Naive thymus-derived CD4-positive, alpha-beta T cell (primary cell): ENCODE measurements around the gene MECP2. TPM values are rescaled to one million over a fixed set of nuclear protein-coding genes. Genes with fewer than 3 reads are reported as not detected.
A peak's percentile ranks its signal among the peaks of the same experiment; 100 is the strongest.
"Not testable (repeated sequence)": the region's sequence is repeated elsewhere in the genome, so short reads cannot be mapped to it uniquely, and the experiment has no call there.

Experiments
- ATAC-seq: fragments of 150-1000 bp; cut with Tn5 transposase; 2 replicates; pipeline ENCODE4 v1.10.0; 2021; ENCODE audit warnings: mild to moderate bottlenecking, moderate library complexity
- CTCF ChIA-PET: fragments of 350-600 bp; sonication (Branson Sonifier 250); formaldehyde crosslinking; loops from one replicate; lab custom pipeline; 2021; ENCODE audit warnings: antibody characterized with exemption; lab: Charles Lee
- POLR2A ChIA-PET: fragments of 350-600 bp; sonication (Branson Sonifier 250); formaldehyde crosslinking; loops from one replicate; lab custom pipeline; 2021; ENCODE audit warnings: antibody characterized with exemption, inconsistent platforms; lab: Charles Lee
- DNase-seq, 9 donors: peaks; one replicate each; pipeline versions ENCODE4 v3.0.0 to v3.0.0-alpha.2; 2020 to 2022; ENCODE audit warnings: mixed read lengths in 1 of 9
- H3K27ac ChIP-seq: one replicate; pipeline ENCODE4 v1.7.0; 2013; ENCODE audit warnings: mild to moderate bottlenecking, low read depth, low read length, moderate library complexity
- H3K27me3 ChIP-seq, 2 donors: one replicate each; pipeline ENCODE4 v1.7.0; 2013; ENCODE audit warnings: low read length in 2 of 2, mild to moderate bottlenecking in 2 of 2, moderate library complexity in 2 of 2; ENCODE audit not compliant: control insufficient read depth in 2 of 2, insufficient read depth in 2 of 2
- H3K36me3 ChIP-seq, 3 experiments: 1 replicate in 2 of 3; 2 replicates in 1 of 3; pipeline ENCODE4 v1.7.0; 2013; ENCODE audit warnings: low read length in 3 of 3, mild to moderate bottlenecking in 3 of 3, moderate library complexity in 1 of 3; ENCODE audit not compliant: insufficient read depth in 3 of 3, control insufficient read depth in 2 of 3
- H3K4me1 ChIP-seq, 2 donors: one replicate each; pipeline ENCODE4 v1.7.0; 2013; ENCODE audit warnings: low read length in 2 of 2, mild to moderate bottlenecking in 2 of 2, moderate library complexity in 1 of 2; ENCODE audit not compliant: control insufficient read depth in 2 of 2, insufficient read depth in 2 of 2
- H3K4me3 ChIP-seq: 2 replicates; pipeline ENCODE4 v1.7.0; 2013; ENCODE audit warnings: mild to moderate bottlenecking, low read length
- H3K9me3 ChIP-seq, 3 experiments: 1 replicate in 2 of 3; 2 replicates in 1 of 3; pipeline ENCODE4 v1.7.0; 2013; ENCODE audit warnings: low read length in 3 of 3; ENCODE audit not compliant: control insufficient read depth in 2 of 3
- H3K27ac Mint-ChIP-seq, 9 donors: one replicate each; pipeline ENCODE4 v1.8.0; 2020 to 2022; ENCODE audit warnings: mixed read lengths in 9 of 9, mild to moderate bottlenecking in 8 of 9, moderate library complexity in 5 of 9, inconsistent platforms in 2 of 9
- H3K27me3 Mint-ChIP-seq, 5 donors: one replicate each; pipeline ENCODE4 v1.8.0; 2021 to 2022; ENCODE audit warnings: mixed read lengths in 5 of 5, mild to moderate bottlenecking in 1 of 5
- H3K36me3 Mint-ChIP-seq, 5 donors: one replicate each; pipeline ENCODE4 v1.8.0; 2020 to 2022; ENCODE audit warnings: mixed read lengths in 5 of 5, mild to moderate bottlenecking in 3 of 5, inconsistent platforms in 1 of 5
- H3K4me1 Mint-ChIP-seq, 7 donors: one replicate each; pipeline ENCODE4 v1.8.0; 2020 to 2022; ENCODE audit warnings: mixed read lengths in 7 of 7, mild to moderate bottlenecking in 3 of 7, inconsistent platforms in 1 of 7
- H3K4me3 Mint-ChIP-seq, 10 donors: one replicate each; pipeline ENCODE4 v1.8.0; 2020 to 2022; ENCODE audit warnings: mild to moderate bottlenecking in 10 of 10, mixed read lengths in 10 of 10, moderate library complexity in 6 of 10, inconsistent platforms in 2 of 10
- H3K9me3 Mint-ChIP-seq, 11 donors: one replicate each; pipeline ENCODE4 v1.8.0; 2020 to 2022; ENCODE audit warnings: mixed read lengths in 11 of 11, mild to moderate bottlenecking in 4 of 11, inconsistent platforms in 1 of 11, moderate library complexity in 1 of 11
- intact Hi-C, 2 donors: fragments of 100-400 bp; cut with micrococcal nuclease; formaldehyde crosslinking; loops; one replicate each; pipeline ENCODE4 v1.15.1; 2023
- polyA plus RNA-seq, 2 donors: library from polyadenylated mRNA; unstranded; fragments of 300-500 nt; fragmentation: Illumina TruSeq; gene quantifications; one replicate each; pipeline ENCODE4 v1.2.3, GENCODE V29; 2021
- total RNA-seq, 6 experiments: library from RNA in 5 of 6; stranded (reverse) in 5 of 6; gene quantifications; 1 replicate in 5 of 6; 2 replicates in 1 of 6; pipeline ENCODE4 v1.2.3 and lab custom pipeline; 2021 to 2026

Gene MECP2
- total and polyA plus RNA-seq, 7 experiments from 2014 or later: 12.1 to 155 (median 97.9) TPM

DNA sequence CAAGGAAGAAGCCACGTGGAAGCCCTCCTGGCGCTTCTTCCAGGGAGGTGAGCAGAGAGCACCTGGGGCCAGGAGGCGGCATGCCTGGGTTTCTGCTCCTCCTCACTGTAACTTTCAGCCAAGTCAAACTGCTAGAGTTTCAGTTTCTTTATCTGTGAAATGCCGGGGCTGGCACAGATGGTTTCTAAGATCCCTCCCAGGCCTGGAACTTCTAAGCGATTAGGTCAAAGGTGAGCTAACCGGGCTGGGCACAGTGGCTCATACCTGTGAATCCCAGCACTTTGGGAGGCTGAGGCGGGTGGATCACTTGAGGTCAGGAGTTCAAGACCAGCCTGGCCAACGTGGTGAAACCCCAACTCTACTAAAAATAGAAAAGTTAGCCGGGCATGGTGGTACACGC lies 117.1 kb downstream of the MECP2 start:
- H3K4me3 ChIP-seq, H3K9me3 Mint-ChIP-seq, H3K36me3 ChIP-seq, H3K27me3 ChIP-seq, H3K9me3 ChIP-seq, intact Hi-C loops, H3K36me3 Mint-ChIP-seq, H3K27me3 Mint-ChIP-seq: not testable (repeated sequence)
- DNase-seq (peak in 1 of 9 donors; percentile 34), ATAC-seq (peak; percentile 47)
- POLR2A ChIA-PET: interaction anchor here (1.3 to 2.8 kb wide), 7 partner anchors 10 to 53 kb away, joined by 3 to 53 read pairs (median 7); partner anchors contain the start of genes HCFC1, IRAK1 and TMEM187
- H3K4me3 Mint-ChIP-seq: peak overlapping the region; percentile 70 to 82 (median 75)
- peaks cover 37 to 41% of the 10 kb centered on the region in 2 donors for H3K4me1 ChIP-seq
- CTCF ChIA-PET: interaction anchor here (0.6 to 2.1 kb wide), 3 partner anchors 10 to 15 kb away, joined by 3 to 10 read pairs (median 10); partner anchors contain the start of gene HCFC1
- peak overlapping the region; percentile 78 to 97 (median 92) for H3K27ac Mint-ChIP-seq
- peak overlapping the region; percentile 68 for H3K27ac ChIP-seq
- peaks cover 20 to 55% (median 35%) of the 10 kb centered on the region in 7 donors for H3K4me1 Mint-ChIP-seq

DNA sequence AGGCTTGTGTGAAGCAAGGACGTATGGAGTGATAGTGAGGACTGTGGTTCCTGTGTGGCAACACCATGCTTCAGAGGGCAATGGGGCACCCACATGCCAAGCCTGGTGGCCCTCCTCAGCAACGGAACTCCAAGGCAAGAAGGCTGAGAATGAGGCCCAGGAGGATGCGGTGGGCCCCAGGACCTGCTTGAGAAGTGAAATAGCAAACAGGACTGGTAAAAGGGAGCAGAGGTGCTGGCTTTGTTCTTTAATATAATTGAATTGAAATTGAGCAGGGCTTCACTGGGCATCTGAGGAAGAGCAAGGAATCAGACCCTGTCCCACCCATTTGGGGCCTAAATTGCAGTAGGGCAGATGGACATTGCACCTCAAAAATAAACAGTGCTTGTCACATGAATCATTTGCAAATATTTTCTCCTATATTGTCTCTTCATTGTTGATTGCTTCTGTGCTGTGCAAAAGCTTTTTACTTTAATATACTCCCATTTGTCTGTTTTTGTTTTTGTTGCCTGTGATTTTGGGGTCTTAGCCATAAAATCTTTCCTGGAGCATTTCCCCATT lies 122.7 kb downstream of the MECP2 start:
- no peaks in the 10 kb centered on the region for H3K27me3 Mint-ChIP-seq
- no peak for DNase-seq
- no peak overlapping the region for H3K4me3 ChIP-seq
- H3K4me1 Mint-ChIP-seq: peaks cover 8 to 30% (median 21%) of the 10 kb centered on the region in 7 donors
- ChIA-PET POLR2A (interaction anchor here (0.9 to 4.5 kb wide), 3 partner anchors 10 to 180 kb away, joined by 3 to 32 read pairs (median 3); partner anchors contain the start of genes ARHGAP4, IDH3G and SSR4), CTCF (no interaction called here)
- no peaks in the 10 kb centered on the region for H3K9me3 ChIP-seq
- ATAC-seq: no peak
- intact Hi-C loops: loop anchor here (5.0 kb wide), 5 partner anchors 37 to 1018 kb away; partner anchors contain the start of genes DKC1 (in 1 of the 2), MECP2 (in 1 of the 2) and RPL10 (in 1 of the 2)
- peak overlapping the region; percentile 62 to 99 (median 91) for H3K27ac Mint-ChIP-seq
- H3K4me3 Mint-ChIP-seq: peak overlapping the region in 9 of 10 donors; percentile 8 to 97 (median 41)
- H3K36me3 ChIP-seq: peaks cover 0 to 13% (median 0%) of the 10 kb centered on the region in 3 experiments
- peak overlapping the region; percentile 99 for H3K27ac ChIP-seq
- peaks cover 0 to 3% (median 0%) of the 10 kb centered on the region in 5 donors for H3K36me3 Mint-ChIP-seq
- peaks cover 16% of the 10 kb centered on the region in 2 donors for H3K4me1 ChIP-seq
- H3K9me3 Mint-ChIP-seq: peaks cover 0 to 1% (median 0%) of the 10 kb centered on the region in 11 donors
- no peaks in the 10 kb centered on the region for H3K27me3 ChIP-seq

- ATAC-seq (no peak), DNase-seq (no peak)
- peaks cover 0 to 13% (median 0%) of the 10 kb centered on the region in 3 experiments for H3K36me3 ChIP-seq
- peak overlapping the region; percentile 50 for H3K4me3 ChIP-seq
- no peaks in the 10 kb centered on the region for H3K27me3 ChIP-seq
- peaks cover 8 to 35% (median 21%) of the 10 kb centered on the region in 7 donors for H3K4me1 Mint-ChIP-seq
- peak overlapping the region; percentile 29 to 97 (median 86) for H3K4me3 Mint-ChIP-seq
- CTCF ChIA-PET: no interaction called here
- H3K9me3 ChIP-seq: no peaks in the 10 kb centered on the region
- H3K27me3 Mint-ChIP-seq: no peaks in the 10 kb centered on the region
- peak overlapping the region; percentile 99 for H3K27ac ChIP-seq
- peaks cover 0 to 5% (median 0%) of the 10 kb centered on the region in 5 donors for H3K36me3 Mint-ChIP-seq
- POLR2A ChIA-PET: interaction anchor here (0.8 to 4.5 kb wide), 4 partner anchors 11 to 179 kb away, joined by 3 to 32 read pairs (median 3); partner anchors contain the start of genes ARHGAP4, IDH3G and SSR4
- peak overlapping the region; percentile 62 to 99 (median 91) for H3K27ac Mint-ChIP-seq
- H3K4me1 ChIP-seq: peaks cover 16% of the 10 kb centered on the region in 2 donors
- H3K9me3 Mint-ChIP-seq: peaks cover 0 to 1% (median 0%) of the 10 kb centered on the region in 11 donors
- intact Hi-C loops: loop anchor here (5.0 kb wide), 5 partner anchors 38 to 1017 kb away; partner anchors contain the start of genes DKC1 (in 1 of the 2), MECP2 (in 1 of the 2) and RPL10 (in 1 of the 2)
These were observed 123.4 kb downstream of the MECP2 start for GRCh38 chrX:153974003-153974725.

DNA sequence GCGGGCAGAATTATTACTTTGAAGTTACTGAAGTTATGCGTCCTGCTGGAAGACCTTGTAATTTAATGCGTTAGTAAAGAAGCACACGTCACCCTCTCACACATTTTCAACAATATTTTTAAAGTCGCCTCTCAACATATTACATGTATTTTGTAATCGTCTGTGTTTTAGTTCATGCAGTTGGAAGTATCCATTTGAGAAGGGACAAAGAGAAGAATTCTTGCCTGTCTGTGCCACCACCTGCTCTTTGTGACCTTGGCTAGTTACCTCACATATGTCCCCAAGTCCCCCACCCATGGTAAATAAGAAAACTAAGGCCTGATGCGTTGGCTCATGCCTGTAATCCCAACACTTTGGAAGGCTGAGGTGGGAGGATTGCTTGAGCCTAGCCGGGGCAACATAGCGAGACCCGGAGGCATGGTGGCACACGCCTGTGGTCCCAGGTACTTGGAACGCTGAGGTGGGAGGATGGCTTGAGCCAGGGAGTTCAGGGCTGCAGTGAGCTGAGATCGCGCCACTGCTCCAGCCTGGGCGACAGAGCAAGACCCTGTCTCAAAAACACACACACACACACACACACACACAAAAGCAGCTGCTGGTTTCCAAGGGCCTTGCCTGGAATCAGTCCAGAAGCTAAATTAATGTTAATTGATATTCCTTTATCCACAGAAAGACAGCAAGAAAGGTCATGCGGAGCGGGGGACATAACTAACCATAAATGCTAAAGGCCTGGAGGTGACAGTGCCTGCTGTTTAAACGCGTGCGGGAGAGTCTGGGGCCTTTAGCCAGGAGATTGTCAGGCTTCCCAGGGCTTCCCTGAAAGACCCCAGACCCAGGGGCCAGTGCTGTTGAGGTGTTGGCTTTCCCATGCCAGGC lies 124.2 kb downstream of the MECP2 start:
- Histone ChIP-seq H3K27ac (peak overlapping the region; percentile 99), H3K9me3 (no peaks in the 10 kb centered on the region), H3K4me1 (peaks cover 16 to 19% of the 10 kb centered on the region in 2 donors), H3K27me3 (no peaks in the 10 kb centered on the region), H3K36me3 (peaks cover 0 to 13% (median 0%) of the 10 kb centered on the region in 3 experiments), H3K4me3 (peak overlapping the region; percentile 50)
- ChIA-PET CTCF (no interaction called here), POLR2A (interaction anchor here (0.8 to 8.5 kb wide), 7 partner anchors 8 to 47 kb away, joined by 3 to 127 read pairs (median 5); partner anchors contain the start of gene ARHGAP4)
- no peak for ATAC-seq
- Mint-ChIP-seq H3K4me3 (peak overlapping the region; percentile 85 to 97 (median 92)), H3K27ac (peak overlapping the region; percentile 91 to 99 (median 96)), H3K4me1 (peaks cover 9 to 36% (median 21%) of the 10 kb centered on the region in 7 donors), H3K36me3 (peaks cover 0 to 5% (median 0%) of the 10 kb centered on the region in 5 donors), H3K9me3 (peaks cover 0 to 1% (median 0%) of the 10 kb centered on the region in 11 donors), H3K27me3 (no peaks in the 10 kb centered on the region)
- intact Hi-C loops: loop anchor here (2.0 to 5.0 kb wide), 6 partner anchors 39 to 1016 kb away; partner anchors contain the start of genes DKC1 (in 1 of the 2), MECP2 (in 1 of the 2) and RPL10 (in 1 of the 2)
- DNase-seq: no peak

GRCh38 chrX:153972368-153973126 lies 125.0 kb downstream of the MECP2 start, which contains the start of gene TMEM187:
Gene TMEM187 (plus strand): TSS chrX:153972754. CDS start chrX:153982063, 9,309 bp downstream.
- POLR2A ChIA-PET: interaction anchor here (0.9 to 8.5 kb wide), 7 partner anchors 9 to 178 kb away, joined by 4 to 127 read pairs (median 12); partner anchors contain the start of genes ARHGAP4, IDH3G and SSR4

More at GRCh38 chrX:153972368-153973126, 125.0 kb downstream of the MECP2 start, which contains the start of gene TMEM187:
- no peaks in the 10 kb centered on the region for H3K9me3 ChIP-seq
- Mint-ChIP-seq H3K36me3 (peaks cover 0 to 11% (median 0%) of the 10 kb centered on the region in 5 donors), H3K27ac (peak within 1 kb of the TSS; percentile 93 to 100 (median 100)), H3K4me1 (peaks cover 17 to 44% (median 27%) of the 10 kb centered on the region in 7 donors), H3K4me3 (peak within 1 kb of the TSS; percentile 91 to 100 (median 100)), H3K9me3 (peaks cover 0 to 1% (median 0%) of the 10 kb centered on the region in 11 donors), H3K27me3 (no peaks in the 10 kb centered on the region)
- H3K4me3 ChIP-seq: peak within 1 kb of the TSS; percentile 97
- peak within 1 kb of the TSS; percentile 99 for H3K27ac ChIP-seq
- peaks cover 22% of the 10 kb centered on the region in 2 donors for H3K4me1 ChIP-seq
- peaks cover 0 to 13% (median 0%) of the 10 kb centered on the region in 3 experiments for H3K36me3 ChIP-seq
- H3K27me3 ChIP-seq: no peaks in the 10 kb centered on the region
- ATAC-seq (peak; percentile 72), DNase-seq (peak; percentile 76 to 95 (median 87))
- intact Hi-C loops: loop anchor here (1.0 to 5.0 kb wide), 8 partner anchors 9 to 1015 kb away; partner anchors contain the start of genes DKC1 (in 1 of the 2), MECP2 (in 1 of the 2) and RPL10 (in 1 of the 2)
- CTCF ChIA-PET: no interaction called here
